ENCODE data around the gene GNA15.

Gene GNA15

DNA sequence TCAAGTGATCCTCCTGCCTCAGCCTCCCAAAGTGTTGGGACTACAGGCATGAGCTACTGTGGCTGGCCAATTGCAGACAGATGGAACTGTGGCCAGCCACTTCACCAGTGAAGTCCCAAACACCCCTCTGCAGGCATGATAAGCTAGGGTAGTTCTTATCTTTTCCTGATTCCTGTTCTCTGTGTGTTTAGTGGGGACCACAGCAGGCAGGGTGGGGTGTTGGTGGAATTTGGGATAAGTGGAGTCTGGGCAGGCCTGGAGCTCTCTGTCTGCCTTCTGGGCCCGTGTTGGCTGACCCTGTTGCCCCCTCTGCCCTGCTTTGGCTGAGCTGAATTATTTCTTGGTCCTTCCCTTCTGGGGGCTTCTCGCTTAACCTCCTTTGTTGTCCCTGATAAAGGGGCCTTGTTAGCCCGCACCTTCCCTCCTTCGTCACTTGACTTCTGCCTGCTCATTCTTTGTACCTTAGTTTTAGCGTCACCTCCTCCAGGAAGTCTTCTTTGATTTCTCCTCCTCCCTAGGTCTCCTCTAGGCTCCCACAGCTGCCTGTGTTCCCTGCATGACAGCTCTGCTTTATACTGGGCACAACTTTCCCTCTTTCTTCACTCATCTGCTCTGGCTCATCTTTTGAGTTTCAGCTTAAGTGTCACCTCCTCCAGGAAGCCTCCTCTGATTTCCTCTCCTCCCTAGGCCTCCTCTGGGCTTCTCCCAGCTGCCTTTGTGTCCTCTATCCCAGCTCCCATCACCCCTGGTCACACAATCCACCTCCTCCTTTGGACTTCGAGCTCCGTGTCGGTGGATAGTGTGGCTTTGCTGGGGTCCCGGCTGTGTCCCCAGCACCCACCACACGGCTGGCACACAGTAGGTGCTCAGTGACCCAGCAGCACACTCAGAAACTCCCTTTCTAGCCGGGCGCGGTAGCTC is 48.1 kb downstream of the GNA15 start:
- H3K27ac ChIP-seq (ENCODE audit: low read depth, low read length) = no peak overlapping the region
- H3K4me1 ChIP-seq (ENCODE audit: control insufficient read depth, insufficient read depth, low read length) = peaks cover 8% of the 10 kb centered on the region; the same call in 1 of the 2 replicates
- no peak overlapping the region for H3K4me3 ChIP-seq (ENCODE audit: low read depth, low read length)
- H3K36me3 ChIP-seq (ENCODE audit: control insufficient read depth, insufficient read depth, low read length) = peaks cover 5% of the 10 kb centered on the region; the same call in 1 of the 2 replicates
- H3K9me3 ChIP-seq (ENCODE audit: control insufficient read depth, insufficient read depth, low read length) = no peaks in the 10 kb centered on the region
- no peak overlapping the region for H3K9ac ChIP-seq (ENCODE audit: low read depth, low read length)
- H3K27me3 ChIP-seq (ENCODE audit: control insufficient read depth, insufficient read depth, low read length) = no peaks in the 10 kb centered on the region

DNA sequence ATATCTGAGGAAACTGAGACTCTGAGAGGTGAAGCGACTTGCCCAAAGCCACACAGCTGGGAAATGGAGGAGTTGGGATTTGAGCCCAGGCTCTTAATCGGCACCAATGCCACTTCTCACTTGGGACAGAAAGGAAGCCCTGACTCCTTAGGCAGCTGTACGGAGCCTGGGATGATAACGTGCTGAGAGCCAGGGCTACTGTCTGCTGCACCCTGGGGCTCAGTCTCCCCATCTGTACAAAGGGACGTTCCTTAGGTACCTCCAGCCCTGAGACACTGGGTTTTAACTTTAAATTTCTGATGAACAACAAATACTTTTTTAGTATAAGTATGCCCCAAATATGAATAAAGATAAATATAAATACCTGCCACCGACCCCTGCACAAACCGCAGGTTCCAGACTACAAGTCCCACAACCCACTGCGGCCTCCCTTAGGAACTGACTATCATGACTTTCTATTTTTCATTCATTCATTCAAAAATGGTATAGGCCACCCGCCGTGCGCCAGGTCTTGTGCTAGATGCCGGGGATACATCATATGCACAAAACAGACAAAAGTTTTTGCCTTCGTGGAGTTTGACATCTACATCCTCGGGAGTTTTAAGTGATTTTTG is 49.1 kb downstream of the GNA15 start:
- H3K4me1 ChIP-seq (ENCODE audit: control insufficient read depth, insufficient read depth, low read length) = peaks cover 8% of the 10 kb centered on the region; the same call in 1 of the 2 replicates
- H3K9ac ChIP-seq (ENCODE audit: low read depth, low read length) = no peak overlapping the region
- H3K27me3 ChIP-seq (ENCODE audit: control insufficient read depth, insufficient read depth, low read length) = no peaks in the 10 kb centered on the region
- peak overlapping the region; percentile 85 for H3K27ac ChIP-seq (ENCODE audit: low read depth, low read length)
- H3K9me3 ChIP-seq (ENCODE audit: control insufficient read depth, insufficient read depth, low read length) = no peaks in the 10 kb centered on the region
- peaks cover 9% of the 10 kb centered on the region; the same call in 1 of the 2 replicates for H3K36me3 ChIP-seq (ENCODE audit: control insufficient read depth, insufficient read depth, low read length)
- peak overlapping the region; percentile 89 for H3K4me3 ChIP-seq (ENCODE audit: low read depth, low read length)

DNA sequence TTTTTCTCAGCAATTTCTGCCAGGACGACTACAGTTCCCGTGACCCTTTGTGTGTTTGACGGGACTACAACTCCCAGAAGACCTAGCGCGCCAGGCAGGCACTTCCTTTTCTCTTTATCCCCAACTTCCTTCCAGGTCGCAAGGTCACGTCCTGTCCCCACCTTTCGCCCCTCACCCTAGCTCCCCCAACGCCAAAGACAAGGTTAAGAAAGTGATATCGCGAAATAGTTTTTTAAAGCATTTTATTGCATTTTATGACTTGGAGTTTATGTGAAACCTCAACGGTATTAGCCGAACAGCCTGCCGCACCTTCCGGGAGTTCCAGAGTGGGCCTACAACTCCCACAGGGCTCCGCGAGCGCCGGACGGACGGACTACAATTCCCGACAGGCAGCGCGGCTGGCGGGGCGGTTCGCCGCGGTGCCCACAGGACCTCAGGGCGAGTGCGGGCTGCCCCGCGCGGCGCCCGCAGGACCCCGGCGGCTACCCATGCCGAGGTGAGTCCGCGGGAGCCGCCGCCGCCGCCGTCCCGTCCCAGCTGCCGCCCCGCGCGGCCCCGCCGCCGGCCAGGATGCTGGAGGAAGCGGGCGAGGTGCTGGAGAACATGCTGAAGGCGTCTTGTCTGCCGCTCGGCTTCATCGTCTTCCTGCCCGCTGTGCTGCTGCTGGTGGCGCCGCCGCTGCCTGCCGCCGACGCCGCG is 49.8 kb downstream of the GNA15 start, which contains the start of gene NCLN:
NCLN (plus strand) TSS at position 470 of the 699 bp plus-strand sequence; CDS start at position 571, 101 bp downstream.
- Histone ChIP-seq H3K27me3 (ENCODE audit: control insufficient read depth, insufficient read depth, low read length) (no peaks in the 10 kb centered on the region), H3K4me1 (ENCODE audit: control insufficient read depth, insufficient read depth, low read length) (peaks cover 8% of the 10 kb centered on the region; the same call in 1 of the 2 replicates), H3K4me3 (ENCODE audit: low read depth, low read length) (peak within 1 kb of the TSS; percentile 89), H3K27ac (ENCODE audit: low read depth, low read length) (peak within 1 kb of the TSS; percentile 85), H3K36me3 (ENCODE audit: control insufficient read depth, insufficient read depth, low read length) (peaks cover 9% of the 10 kb centered on the region; the same call in 1 of the 2 replicates), H3K9me3 (ENCODE audit: control insufficient read depth, insufficient read depth, low read length) (no peaks in the 10 kb centered on the region), H3K9ac (ENCODE audit: low read depth, low read length) (peak within 1 kb of the TSS; percentile 75)

DNA sequence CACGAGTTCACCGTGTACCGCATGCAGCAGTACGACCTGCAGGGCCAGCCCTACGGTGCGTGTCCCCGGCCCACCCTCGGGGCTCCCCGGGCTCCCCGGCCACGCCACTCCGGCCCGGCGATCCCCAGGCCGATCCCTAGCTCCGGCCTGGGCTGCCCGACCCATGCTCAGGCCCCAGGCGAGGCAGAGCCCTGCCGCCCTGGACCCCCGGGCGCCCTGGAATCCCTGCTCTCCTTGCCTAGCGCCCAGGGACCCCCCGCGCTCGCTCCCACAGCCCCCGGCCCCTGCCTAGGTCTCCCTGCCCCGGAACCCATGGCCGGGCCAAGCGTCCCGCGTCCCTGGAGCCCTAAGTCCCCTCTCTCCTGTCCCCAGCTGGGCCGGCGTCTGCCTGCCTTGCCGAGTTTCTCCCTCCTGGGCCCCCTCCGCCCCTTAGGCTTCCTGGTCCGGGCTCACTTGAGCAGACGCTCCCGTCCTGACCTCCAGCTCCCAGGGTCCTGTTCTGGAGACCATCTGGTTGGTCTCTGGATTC is 50.4 kb downstream of the GNA15 start:
- no peaks in the 10 kb centered on the region for H3K9me3 ChIP-seq (ENCODE audit: control insufficient read depth, insufficient read depth, low read length)
- H3K4me1 ChIP-seq (ENCODE audit: control insufficient read depth, insufficient read depth, low read length) = peaks cover 8% of the 10 kb centered on the region; the same call in 1 of the 2 replicates
- H3K36me3 ChIP-seq (ENCODE audit: control insufficient read depth, insufficient read depth, low read length) = peaks cover 9% of the 10 kb centered on the region; the same call in 1 of the 2 replicates
- H3K4me3 ChIP-seq (ENCODE audit: low read depth, low read length) = peak overlapping the region; percentile 89
- H3K27ac ChIP-seq (ENCODE audit: low read depth, low read length) = peak overlapping the region; percentile 46
- no peaks in the 10 kb centered on the region for H3K27me3 ChIP-seq (ENCODE audit: control insufficient read depth, insufficient read depth, low read length)
- H3K9ac ChIP-seq (ENCODE audit: low read depth, low read length) = peak overlapping the region; percentile 62

DNA sequence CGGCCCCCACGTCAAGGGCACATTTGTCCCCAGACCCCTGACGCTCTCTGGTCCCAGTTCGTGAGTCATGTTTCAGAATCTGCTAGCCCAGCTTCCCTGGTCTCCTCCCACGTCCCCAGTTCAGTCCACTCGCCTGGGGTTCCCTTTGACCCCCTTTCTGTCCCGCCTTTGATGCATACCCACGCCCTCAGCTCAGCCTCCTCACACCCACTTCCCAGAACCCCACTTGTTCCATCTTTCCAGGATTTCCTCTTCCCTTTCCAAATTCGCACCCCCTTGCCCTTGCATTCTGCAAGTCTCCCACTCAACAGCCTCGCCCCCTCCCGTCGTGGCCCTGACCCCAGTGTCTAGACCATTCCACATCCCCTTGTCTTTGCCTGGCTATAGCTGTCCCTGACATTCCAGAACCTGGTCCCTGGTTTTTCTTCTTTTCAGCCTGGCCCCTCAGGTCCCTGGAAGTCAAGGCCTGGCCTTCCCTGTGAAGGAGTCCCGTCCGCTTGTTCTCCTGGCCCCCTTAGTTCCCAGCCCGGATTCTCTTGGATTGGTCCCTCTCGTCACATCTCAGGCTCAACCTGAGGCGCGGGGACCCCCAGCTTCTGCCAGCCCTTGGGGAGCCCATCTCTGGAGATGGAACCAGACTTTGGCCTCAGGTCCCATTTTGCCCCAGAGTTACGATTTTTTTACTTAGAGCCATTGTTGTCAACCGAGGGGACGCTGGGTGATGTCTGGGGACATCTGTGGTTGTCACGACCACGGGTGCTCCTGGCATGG is 51.2 kb downstream of the GNA15 start:
- peaks cover 9% of the 10 kb centered on the region; the same call in 1 of the 2 replicates for H3K36me3 ChIP-seq (ENCODE audit: control insufficient read depth, insufficient read depth, low read length)
- no peak overlapping the region for H3K27ac ChIP-seq (ENCODE audit: low read depth, low read length)
- H3K27me3 ChIP-seq (ENCODE audit: control insufficient read depth, insufficient read depth, low read length) = no peaks in the 10 kb centered on the region
- no peak overlapping the region for H3K9ac ChIP-seq (ENCODE audit: low read depth, low read length)
- H3K4me1 ChIP-seq (ENCODE audit: control insufficient read depth, insufficient read depth, low read length) = peaks cover 8% of the 10 kb centered on the region; the same call in 1 of the 2 replicates
- peak overlapping the region; percentile 89 for H3K4me3 ChIP-seq (ENCODE audit: low read depth, low read length)
- H3K9me3 ChIP-seq (ENCODE audit: control insufficient read depth, insufficient read depth, low read length) = no peaks in the 10 kb centered on the region

DNA sequence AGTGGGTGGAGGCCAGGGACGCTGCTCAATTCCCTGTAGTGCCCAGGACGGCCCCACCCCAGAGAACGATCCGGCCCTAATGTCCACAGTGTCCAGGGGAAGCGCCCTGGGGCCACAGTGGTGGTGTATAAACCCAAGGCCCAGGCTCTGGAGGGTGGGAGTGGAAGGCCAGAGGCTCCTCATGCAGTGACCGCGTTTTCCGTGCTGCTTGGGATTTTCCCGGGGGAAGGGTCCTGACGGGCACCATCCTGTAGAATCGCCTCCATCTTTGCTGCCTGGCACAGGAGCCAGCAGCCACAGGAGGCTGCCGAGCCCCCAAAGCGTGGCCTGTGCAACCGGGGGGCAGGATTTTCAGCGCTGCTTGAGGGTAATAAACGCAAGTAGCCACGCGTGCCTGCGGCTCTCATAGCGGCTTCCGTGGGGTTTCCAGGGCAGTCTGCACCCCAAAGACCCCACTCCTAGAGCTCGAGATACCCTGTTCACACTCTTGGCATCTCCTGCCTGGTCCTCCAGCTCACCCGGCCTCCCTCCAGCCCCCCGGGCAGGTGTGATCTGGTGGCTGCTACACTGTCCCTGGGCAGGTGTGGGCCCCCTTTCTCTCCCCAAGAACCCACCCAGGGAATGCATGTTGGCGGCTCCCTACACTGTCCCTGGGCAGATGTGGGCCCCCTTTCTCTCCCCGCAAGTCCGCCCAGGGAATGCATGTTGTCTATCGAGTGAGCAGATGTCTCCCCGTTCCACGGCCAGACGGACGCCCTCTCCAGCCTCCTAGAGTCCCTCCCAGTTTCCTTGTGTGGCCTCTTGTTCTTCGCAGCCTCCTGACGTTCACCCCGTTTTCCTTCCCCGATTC is 52.1 kb downstream of the GNA15 start:
- H3K27me3 ChIP-seq (ENCODE audit: control insufficient read depth, insufficient read depth, low read length) = no peaks in the 10 kb centered on the region
- no peak overlapping the region for H3K27ac ChIP-seq (ENCODE audit: low read depth, low read length)
- H3K4me1 ChIP-seq (ENCODE audit: control insufficient read depth, insufficient read depth, low read length) = peaks cover 8% of the 10 kb centered on the region; the same call in 1 of the 2 replicates
- H3K4me3 ChIP-seq (ENCODE audit: low read depth, low read length) = no peak overlapping the region
- H3K9me3 ChIP-seq (ENCODE audit: control insufficient read depth, insufficient read depth, low read length) = no peaks in the 10 kb centered on the region
- H3K36me3 ChIP-seq (ENCODE audit: control insufficient read depth, insufficient read depth, low read length) = peaks cover 9% of the 10 kb centered on the region; the same call in 1 of the 2 replicates
- H3K9ac ChIP-seq (ENCODE audit: low read depth, low read length) = no peak overlapping the region

DNA sequence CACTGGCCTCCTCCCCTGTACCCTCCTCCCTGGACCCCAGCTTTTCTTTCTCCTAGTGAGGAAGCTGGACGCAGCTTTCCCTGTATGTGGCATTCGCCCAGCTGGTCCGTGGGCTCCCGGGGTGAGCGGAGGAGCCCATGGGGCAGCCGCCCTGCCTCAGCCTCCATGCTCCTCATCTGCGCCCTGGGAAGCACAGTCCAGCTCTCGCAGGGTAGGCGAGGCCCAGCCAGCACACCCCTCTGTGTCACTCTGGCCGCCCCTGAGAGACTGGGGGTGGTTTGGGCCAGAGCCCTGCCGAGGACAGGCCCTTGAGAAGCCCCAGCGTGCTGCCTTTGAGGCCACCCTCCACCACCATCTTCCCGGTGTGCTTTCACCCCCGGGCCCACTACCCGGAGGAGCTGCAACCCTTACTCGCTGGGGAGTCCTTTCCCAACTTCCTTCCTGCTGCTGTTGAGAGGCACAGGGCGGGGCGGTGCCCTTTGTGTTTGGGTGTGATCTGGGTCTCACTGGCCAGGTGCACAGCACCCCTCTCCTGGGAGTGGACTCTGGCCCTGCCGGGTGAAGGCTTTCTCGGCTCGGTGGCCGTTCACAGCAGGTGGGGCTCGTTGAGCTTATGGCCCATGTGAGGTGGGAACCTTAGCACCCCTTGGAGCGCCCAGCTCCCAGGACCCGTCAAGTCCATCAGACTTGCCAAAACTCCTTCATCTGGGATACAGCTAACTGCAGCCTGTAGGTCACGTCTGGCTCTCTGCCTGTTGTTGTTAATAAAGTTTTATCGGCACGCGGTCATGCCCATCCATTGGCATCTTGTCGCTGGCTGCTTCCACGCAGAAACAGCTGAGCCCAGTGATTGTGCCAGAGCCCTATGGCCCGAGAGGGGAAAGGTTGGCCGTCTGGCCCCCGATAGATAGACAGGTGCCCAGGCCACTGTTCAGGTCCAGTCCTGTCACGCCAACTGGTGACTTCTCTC is 53.1 kb downstream of the GNA15 start:
- Histone ChIP-seq H3K36me3 (ENCODE audit: control insufficient read depth, insufficient read depth, low read length) (peaks cover 9% of the 10 kb centered on the region), H3K4me3 (ENCODE audit: low read depth, low read length) (no peak overlapping the region), H3K27me3 (ENCODE audit: control insufficient read depth, insufficient read depth, low read length) (no peaks in the 10 kb centered on the region), H3K9ac (ENCODE audit: low read depth, low read length) (no peak overlapping the region), H3K27ac (ENCODE audit: low read depth, low read length) (no peak overlapping the region), H3K4me1 (ENCODE audit: control insufficient read depth, insufficient read depth, low read length) (peaks cover 8% of the 10 kb centered on the region; the same call in 1 of the 2 replicates), H3K9me3 (ENCODE audit: control insufficient read depth, insufficient read depth, low read length) (no peaks in the 10 kb centered on the region)

DNA sequence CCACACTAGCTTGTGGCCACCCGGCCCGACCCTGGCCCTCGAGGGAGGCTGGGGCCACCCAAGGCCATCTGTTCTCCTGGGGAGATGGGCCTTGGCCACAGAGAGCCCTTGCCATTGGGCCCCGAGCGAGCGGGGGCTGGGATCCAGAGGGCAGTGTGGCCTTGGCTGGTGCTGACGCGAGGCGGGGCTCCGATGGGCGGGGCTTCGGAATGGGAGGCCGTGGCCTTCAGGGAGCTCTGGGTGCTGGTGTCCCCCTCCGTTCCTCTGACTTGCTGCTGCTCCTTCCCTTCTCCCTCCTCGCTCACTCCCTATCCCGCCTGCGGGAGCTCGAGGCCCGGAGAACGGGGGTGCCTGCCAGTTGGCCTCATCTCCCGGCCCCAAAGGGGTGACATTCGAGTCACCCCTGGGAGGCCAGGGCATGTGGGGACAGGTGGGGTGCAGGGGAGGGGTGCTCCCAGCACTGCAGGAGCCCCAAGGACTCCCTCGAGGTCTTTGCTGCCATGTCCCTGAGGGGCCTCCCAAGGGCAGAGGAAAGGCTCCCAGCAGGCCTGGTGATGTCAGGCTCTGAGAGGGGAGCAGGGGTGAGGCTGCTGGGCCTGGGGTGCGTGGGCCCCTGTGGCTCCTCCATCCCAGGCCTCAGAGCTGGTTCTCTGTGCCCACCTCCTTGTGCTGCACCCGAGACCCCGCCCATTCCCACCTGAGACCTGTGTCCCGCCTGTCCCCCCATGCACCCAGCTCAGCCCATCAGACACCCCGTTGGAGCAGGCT is 54.1 kb downstream of the GNA15 start:
- H3K27ac ChIP-seq (ENCODE audit: low read depth, low read length) = no peak overlapping the region
- no peaks in the 10 kb centered on the region for H3K27me3 ChIP-seq (ENCODE audit: control insufficient read depth, insufficient read depth, low read length)
- H3K9ac ChIP-seq (ENCODE audit: low read depth, low read length) = no peak overlapping the region
- peaks cover 13% of the 10 kb centered on the region for H3K36me3 ChIP-seq (ENCODE audit: control insufficient read depth, insufficient read depth, low read length)
- peaks cover 8% of the 10 kb centered on the region; the same call in 1 of the 2 replicates for H3K4me1 ChIP-seq (ENCODE audit: control insufficient read depth, insufficient read depth, low read length)
- no peak overlapping the region for H3K4me3 ChIP-seq (ENCODE audit: low read depth, low read length)
- H3K9me3 ChIP-seq (ENCODE audit: control insufficient read depth, insufficient read depth, low read length) = no peaks in the 10 kb centered on the region
